Neural progenitor cell (in vitro differentiated cells): ENCODE measurements around the gene VWF.

Experiments
- CTCF ChIP-seq: fragments of 200-600 bp; sonication (generic); IDR thresholded peaks from 2 replicates; pipeline ENCODE4 v1.5.1; 2017; ENCODE audit warnings: antibody characterized with exemption, mild to moderate bottlenecking
- EZH2 ChIP-seq: fragments of 200-600 bp; sonication (generic); IDR thresholded peaks from 2 replicates; pipeline ENCODE4 v1.6.1; 2017; ENCODE audit warnings: antibody characterized with exemption, mild to moderate bottlenecking, moderate library complexity
- EZH2phosphoT487 ChIP-seq: fragments of 200-600 bp; sonication (generic); IDR thresholded peaks from 2 replicates; pipeline ENCODE4 v1.6.1; 2017; ENCODE audit warnings: antibody characterized with exemption

- TF ChIP-seq CTCF, result no peak
- TF ChIP-seq EZH2, result no peak
- TF ChIP-seq EZH2phosphoT487, result no peak
Measured at GRCh38 chr12:6049587-6049986, 74.9 kb downstream of the VWF start.
